Stimulated activated naive CD8-positive, alpha-beta T cell treated with anti-CD3 and anti-CD28 coated beads, Interleukin-15, Interleukin-2, amounts not matched to agents 100 ng/mL and 50 ng/mL, for 24 hours (primary cell): Measurements from ENCODE around the gene PDXK.
"Not testable (repeated sequence)": the region's sequence is repeated elsewhere in the genome, so short reads cannot be mapped to it uniquely, and the experiment has no call there.

Source experiments
- H3K27ac Mint-ChIP-seq: one replicate; pipeline ENCODE4 v1.8.0; 2021; ENCODE audit warnings: mild to moderate bottlenecking, mixed read lengths
- H3K27me3 Mint-ChIP-seq: one replicate; pipeline ENCODE4 v1.8.0; 2021; ENCODE audit warnings: mixed read lengths
- H3K36me3 Mint-ChIP-seq: one replicate; pipeline ENCODE4 v1.8.0; 2021; ENCODE audit warnings: low read depth, mixed read lengths
- H3K4me1 Mint-ChIP-seq: one replicate; pipeline ENCODE4 v1.8.0; 2021; ENCODE audit warnings: low read depth, mixed read lengths
- H3K4me3 Mint-ChIP-seq: one replicate; pipeline ENCODE4 v1.8.0; 2021; ENCODE audit warnings: mild to moderate bottlenecking, mixed read lengths
- H3K9me3 Mint-ChIP-seq: one replicate; pipeline ENCODE4 v1.8.0; 2021; ENCODE audit warnings: mixed read lengths

PDXK gene

GRCh38 chr21:43691086-43691795 is 27.7 kb upstream of the PDXK start:
- H3K4me1 Mint-ChIP-seq = no peaks in the 10 kb centered on the region
- no peak overlapping the region for H3K4me3 Mint-ChIP-seq
- H3K27ac Mint-ChIP-seq = no peak overlapping the region
- no peaks in the 10 kb centered on the region for H3K9me3 Mint-ChIP-seq
- H3K27me3 Mint-ChIP-seq = no peaks in the 10 kb centered on the region
- peaks cover 71% of the 10 kb centered on the region for H3K36me3 Mint-ChIP-seq

GRCh38 chr21:43691801-43692200 is 27.1 kb upstream of the PDXK start:
- Mint-ChIP-seq H3K9me3 (no peaks in the 10 kb centered on the region), H3K36me3 (peaks cover 71% of the 10 kb centered on the region), H3K27me3 (no peaks in the 10 kb centered on the region), H3K27ac (no peak overlapping the region), H3K4me1 (no peaks in the 10 kb centered on the region), H3K4me3 (no peak overlapping the region)

- no peaks in the 10 kb centered on the region for H3K27me3 Mint-ChIP-seq
- no peaks in the 10 kb centered on the region for H3K4me1 Mint-ChIP-seq
- no peak overlapping the region for H3K27ac Mint-ChIP-seq
- no peak overlapping the region for H3K4me3 Mint-ChIP-seq
- peaks cover 73% of the 10 kb centered on the region for H3K36me3 Mint-ChIP-seq
- H3K9me3 Mint-ChIP-seq = no peaks in the 10 kb centered on the region
Measured at GRCh38 chr21:43692949-43693348, 26.0 kb upstream of the PDXK start.

GRCh38 chr21:43693981-43694380 is 24.9 kb upstream of the PDXK start:
- Mint-ChIP-seq H3K27ac (no peak overlapping the region), H3K4me3 (no peak overlapping the region), H3K36me3 (peaks cover 77% of the 10 kb centered on the region), H3K27me3 (no peaks in the 10 kb centered on the region), H3K4me1 (no peaks in the 10 kb centered on the region), H3K9me3 (no peaks in the 10 kb centered on the region)

GRCh38 chr21:43694437-43695079 is 24.4 kb upstream of the PDXK start:
- H3K27me3 Mint-ChIP-seq = no peaks in the 10 kb centered on the region
- H3K4me1 Mint-ChIP-seq = no peaks in the 10 kb centered on the region
- H3K4me3 Mint-ChIP-seq = no peak overlapping the region
- no peaks in the 10 kb centered on the region for H3K9me3 Mint-ChIP-seq
- H3K27ac Mint-ChIP-seq = no peak overlapping the region
- H3K36me3 Mint-ChIP-seq = peaks cover 76% of the 10 kb centered on the region

- Mint-ChIP-seq H3K36me3 (peaks cover 59% of the 10 kb centered on the region), H3K27me3 (no peaks in the 10 kb centered on the region), H3K9me3 (no peaks in the 10 kb centered on the region), H3K4me3 (no peak overlapping the region), H3K27ac (no peak overlapping the region), H3K4me1 (peaks cover 3% of the 10 kb centered on the region)
Measured at GRCh38 chr21:43696214-43696613, 22.7 kb upstream of the PDXK start.

GRCh38 chr21:43697758-43698643 is 20.9 kb upstream of the PDXK start:
- Mint-ChIP-seq H3K27me3 (no peaks in the 10 kb centered on the region), H3K9me3 (no peaks in the 10 kb centered on the region), H3K36me3 (peaks cover 48% of the 10 kb centered on the region), H3K4me3 (no peak overlapping the region), H3K27ac (no peak overlapping the region), H3K4me1 (peaks cover 10% of the 10 kb centered on the region)

- not testable (repeated sequence) for H3K27me3 Mint-ChIP-seq, H3K4me3 Mint-ChIP-seq, H3K9me3 Mint-ChIP-seq, H3K27ac Mint-ChIP-seq
- Mint-ChIP-seq H3K4me1 (peaks cover 13% of the 10 kb centered on the region), H3K36me3 (peaks cover 36% of the 10 kb centered on the region)
Measured at GRCh38 chr21:43699492-43699777, 19.5 kb upstream of the PDXK start.

- H3K27me3 Mint-ChIP-seq = no peaks in the 10 kb centered on the region
- peaks cover 13% of the 10 kb centered on the region for H3K4me1 Mint-ChIP-seq
- peaks cover 32% of the 10 kb centered on the region for H3K36me3 Mint-ChIP-seq
- no peak overlapping the region for H3K27ac Mint-ChIP-seq
- H3K4me3 Mint-ChIP-seq = no peak overlapping the region
- H3K9me3 Mint-ChIP-seq = no peaks in the 10 kb centered on the region
Measured at GRCh38 chr21:43699933-43700599, 18.9 kb upstream of the PDXK start.

GRCh38 chr21:43701936-43702784 is 16.8 kb upstream of the PDXK start:
- H3K4me1 Mint-ChIP-seq = peaks cover 13% of the 10 kb centered on the region
- peaks cover 11% of the 10 kb centered on the region for H3K36me3 Mint-ChIP-seq
- no peak overlapping the region for H3K27ac Mint-ChIP-seq
- no peaks in the 10 kb centered on the region for H3K9me3 Mint-ChIP-seq
- H3K4me3 Mint-ChIP-seq = peak overlapping the region; percentile 28
- no peaks in the 10 kb centered on the region for H3K27me3 Mint-ChIP-seq

- peak overlapping the region; percentile 28 for H3K4me3 Mint-ChIP-seq
- H3K9me3 Mint-ChIP-seq = no peaks in the 10 kb centered on the region
- H3K27me3 Mint-ChIP-seq = no peaks in the 10 kb centered on the region
- peaks cover 7% of the 10 kb centered on the region for H3K36me3 Mint-ChIP-seq
- no peak overlapping the region for H3K27ac Mint-ChIP-seq
- peaks cover 13% of the 10 kb centered on the region for H3K4me1 Mint-ChIP-seq
Measured at GRCh38 chr21:43702785-43703034, 16.2 kb upstream of the PDXK start.

- Mint-ChIP-seq H3K4me1 (peaks cover 13% of the 10 kb centered on the region), H3K36me3 (peaks cover 4% of the 10 kb centered on the region), H3K27me3 (no peaks in the 10 kb centered on the region), H3K9me3 (no peaks in the 10 kb centered on the region), H3K4me3 (peak overlapping the region; percentile 28), H3K27ac (no peak overlapping the region)
Measured at GRCh38 chr21:43703035-43703880, 15.7 kb upstream of the PDXK start.

GRCh38 chr21:43707462-43707861 is 11.5 kb upstream of the PDXK start:
- H3K9me3 Mint-ChIP-seq = no peaks in the 10 kb centered on the region
- H3K4me3 Mint-ChIP-seq = no peak overlapping the region
- peaks cover 10% of the 10 kb centered on the region for H3K27me3 Mint-ChIP-seq
- H3K4me1 Mint-ChIP-seq = peaks cover 9% of the 10 kb centered on the region
- H3K27ac Mint-ChIP-seq = no peak overlapping the region
- no peaks in the 10 kb centered on the region for H3K36me3 Mint-ChIP-seq
